ENCODE measurements around the gene SCNN1B. TPM values are rescaled to one million over a fixed set of nuclear protein-coding genes. Genes with fewer than 3 reads are reported as not detected.

SCNN1B gene
- total and polyA plus RNA-seq, 11 donors, result 0.15 to 1.1 (median 0.34) TPM; not detected in 6

GRCh38 chr16:23280483-23280967, 21.6 kb upstream of the SCNN1B start:
- WGBS, 4 donors, result 60 to 66% (median 64%) methylated on average over 6 of the region's 6 CpGs
- Histone ChIP-seq H3K4me3 (no peak overlapping the region), H3K36me3 (no peaks in the 10 kb centered on the region), H3K9me3 (no peaks in the 10 kb centered on the region), H3K27me3 (peaks cover 0 to 29% (median 11%) of the 10 kb centered on the region in 9 donors), H3K4me1 (no peaks in the 10 kb centered on the region), H3K27ac (no peak overlapping the region)
- intact Hi-C loops (cut with DNase I), result no loop called here
- ATAC-seq (no peak), DNase-seq (no peak)
- TF ChIP-seq POLR2A (IDR thresholded peaks at IDR 0.05), result no peak
- no peak for TF ChIP-seq CTCF (IDR thresholded peaks at IDR 0.05)

- Histone ChIP-seq H3K27me3 (peaks cover 0 to 23% (median 10%) of the 10 kb centered on the region in 9 donors), H3K4me1 (no peaks in the 10 kb centered on the region), H3K27ac (no peak overlapping the region), H3K4me3 (no peak overlapping the region), H3K36me3 (no peaks in the 10 kb centered on the region), H3K9me3 (no peaks in the 10 kb centered on the region)
- DNase-seq, result no peak
- no peak for TF ChIP-seq POLR2A (IDR thresholded peaks at IDR 0.05)
- no peak for TF ChIP-seq CTCF (IDR thresholded peaks at IDR 0.05)
- ATAC-seq, result no peak
- intact Hi-C loops (cut with DNase I), result no loop called here
- 64 to 85% (median 76%) methylated on average over 1 of the region's 1 CpG for WGBS, 4 donors
These were observed 19.5 kb upstream of the SCNN1B start for GRCh38 chr16:23282568-23282967.

- H3K27me3 ChIP-seq, result peaks cover 0 to 23% (median 10%) of the 10 kb centered on the region in 9 donors
- H3K27ac ChIP-seq, result no peak overlapping the region
- intact Hi-C loops (cut with DNase I), result no loop called here
- no peaks in the 10 kb centered on the region for H3K9me3 ChIP-seq
- ATAC-seq (no peak), DNase-seq (no peak)
- 85 to 90% (median 88%) methylated on average over 2 of the region's 2 CpGs for WGBS, 4 donors
- H3K4me1 ChIP-seq, result no peaks in the 10 kb centered on the region
- TF ChIP-seq CTCF (IDR thresholded peaks at IDR 0.05) (no peak), POLR2A (IDR thresholded peaks at IDR 0.05) (no peak)
- H3K4me3 ChIP-seq, result no peak overlapping the region
- no peaks in the 10 kb centered on the region for H3K36me3 ChIP-seq
These were observed 18.5 kb upstream of the SCNN1B start for GRCh38 chr16:23283571-23283970.

GRCh38 chr16:23284584-23284983, 17.5 kb upstream of the SCNN1B start:
- Histone ChIP-seq H3K9me3 (no peaks in the 10 kb centered on the region), H3K36me3 (no peaks in the 10 kb centered on the region), H3K4me3 (no peak overlapping the region), H3K4me1 (no peaks in the 10 kb centered on the region), H3K27me3 (peaks cover 0 to 23% (median 10%) of the 10 kb centered on the region in 9 donors), H3K27ac (no peak overlapping the region)
- DNase-seq, result no peak
- ATAC-seq, result no peak
- TF ChIP-seq CTCF (IDR thresholded peaks at IDR 0.05) (no peak), POLR2A (IDR thresholded peaks at IDR 0.05) (no peak)
- intact Hi-C loops (cut with DNase I), result no loop called here
- WGBS, 4 donors, result 79 to 85% (median 83%) methylated on average over 2 of the region's 2 CpGs
